KMS-11 (cell line): ENCODE measurements around the gene NUMA1.

Source experiments
- H2AFZ ChIP-seq: fragments of 200-600 bp; sonication (generic); 2 replicates; pipeline ENCODE4 v1.6.1; 2016; ENCODE audit warnings: antibody characterized with exemption, mixed run types, low read depth
- H3K27ac ChIP-seq: fragments of 200-600 bp; sonication (generic); 2 replicates; pipeline ENCODE4 v1.6.1; 2016; ENCODE audit warnings: mild to moderate bottlenecking, mixed run types
- H3K27me3 ChIP-seq: fragments of 200-600 bp; sonication (generic); 2 replicates; pipeline ENCODE4 v1.6.1; 2017; ENCODE audit warnings: mild to moderate bottlenecking, low read depth, mixed run types, moderate library complexity; ENCODE audit not compliant: insufficient read depth
- H3K36me3 ChIP-seq: fragments of 200-600 bp; sonication (generic); 2 replicates; pipeline ENCODE4 v1.6.1; 2017; ENCODE audit warnings: mild to moderate bottlenecking, mixed run types; ENCODE audit not compliant: insufficient read depth
- H3K4me1 ChIP-seq: fragments of 200-600 bp; sonication (generic); 2 replicates; pipeline ENCODE4 v1.6.1; 2016; ENCODE audit warnings: mild to moderate bottlenecking, low read depth, mixed run types; ENCODE audit not compliant: poor library complexity, severe bottlenecking
- H3K4me2 ChIP-seq: fragments of 200-600 bp; sonication (generic); 2 replicates; pipeline ENCODE4 v1.7.0; 2016; ENCODE audit warnings: mild to moderate bottlenecking, mixed run types
- H3K4me3 ChIP-seq: fragments of 200-600 bp; sonication (generic); IDR thresholded peaks from 2 replicates; pipeline ENCODE4 v1.6.1; 2017; ENCODE audit warnings: low read depth, low read length, mixed read lengths; ENCODE audit not compliant: insufficient read depth
- H3K79me2 ChIP-seq: fragments of 200-600 bp; sonication (generic); 2 replicates; pipeline ENCODE4 v1.6.1; 2016; ENCODE audit warnings: low read depth, mixed run types; ENCODE audit not compliant: insufficient read depth
- H3K9ac ChIP-seq: fragments of 200-600 bp; sonication (generic); 2 replicates; pipeline ENCODE4 v1.6.1; 2016; ENCODE audit warnings: mild to moderate bottlenecking, mixed run types
- H4K20me1 ChIP-seq: fragments of 200-600 bp; sonication (generic); 2 replicates; pipeline ENCODE4 v1.6.1; 2016; ENCODE audit warnings: mild to moderate bottlenecking, mixed run types; ENCODE audit not compliant: insufficient read depth
- TF ChIP-seq, protein P1 (sequence below): fragments of 200-600 bp; sonication (generic); conservative IDR thresholded peaks from 2 replicates; pipeline ENCODE4 v1.6.1; 2017; ENCODE audit warnings: low read depth, mild to moderate bottlenecking, antibody characterized with exemption, low read length, moderate library complexity, mixed read lengths

NUMA1 gene

DNA sequence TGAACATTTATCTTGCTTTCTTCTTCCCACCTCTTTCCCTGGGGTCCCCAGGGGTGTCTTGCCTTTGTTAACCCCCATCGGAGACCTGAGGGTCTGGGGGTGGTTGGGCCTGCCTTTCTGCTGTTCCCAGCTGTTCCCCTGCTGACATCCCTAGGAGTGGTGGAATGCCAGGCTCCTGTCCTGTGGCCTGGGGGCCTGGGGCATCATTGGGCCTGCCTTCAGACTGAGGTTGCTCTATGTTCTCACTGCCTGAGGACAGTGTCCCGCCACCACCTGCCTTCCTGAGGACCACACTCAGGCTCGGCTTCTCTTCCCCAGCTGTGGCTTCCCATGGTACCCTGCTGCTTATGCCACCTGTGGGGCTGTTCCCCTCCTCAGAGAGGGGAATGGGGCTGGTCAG, 82.7 kb downstream of the NUMA1 start:
- no peak overlapping the region for H2AFZ ChIP-seq
- no peaks in the 10 kb centered on the region for H3K79me2 ChIP-seq
- no peak overlapping the region for H3K4me3 ChIP-seq
- no peak overlapping the region for H3K9ac ChIP-seq
- H3K4me1 ChIP-seq, result no peaks in the 10 kb centered on the region
- no peaks in the 10 kb centered on the region for H3K36me3 ChIP-seq
- H4K20me1 ChIP-seq, result no peaks in the 10 kb centered on the region
- TF ChIP-seq, protein P1, sequence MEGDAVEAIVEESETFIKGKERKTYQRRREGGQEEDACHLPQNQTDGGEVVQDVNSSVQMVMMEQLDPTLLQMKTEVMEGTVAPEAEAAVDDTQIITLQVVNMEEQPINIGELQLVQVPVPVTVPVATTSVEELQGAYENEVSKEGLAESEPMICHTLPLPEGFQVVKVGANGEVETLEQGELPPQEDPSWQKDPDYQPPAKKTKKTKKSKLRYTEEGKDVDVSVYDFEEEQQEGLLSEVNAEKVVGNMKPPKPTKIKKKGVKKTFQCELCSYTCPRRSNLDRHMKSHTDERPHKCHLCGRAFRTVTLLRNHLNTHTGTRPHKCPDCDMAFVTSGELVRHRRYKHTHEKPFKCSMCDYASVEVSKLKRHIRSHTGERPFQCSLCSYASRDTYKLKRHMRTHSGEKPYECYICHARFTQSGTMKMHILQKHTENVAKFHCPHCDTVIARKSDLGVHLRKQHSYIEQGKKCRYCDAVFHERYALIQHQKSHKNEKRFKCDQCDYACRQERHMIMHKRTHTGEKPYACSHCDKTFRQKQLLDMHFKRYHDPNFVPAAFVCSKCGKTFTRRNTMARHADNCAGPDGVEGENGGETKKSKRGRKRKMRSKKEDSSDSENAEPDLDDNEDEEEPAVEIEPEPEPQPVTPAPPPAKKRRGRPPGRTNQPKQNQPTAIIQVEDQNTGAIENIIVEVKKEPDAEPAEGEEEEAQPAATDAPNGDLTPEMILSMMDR, result no peak
- no peaks in the 10 kb centered on the region for H3K27me3 ChIP-seq
- no peak overlapping the region for H3K4me2 ChIP-seq
- no peak overlapping the region for H3K27ac ChIP-seq

GRCh38 chr11:71996946-71997345, 83.4 kb downstream of the NUMA1 start:
- no peak overlapping the region for H3K27ac ChIP-seq
- TF ChIP-seq, protein P1, result no peak
- no peak overlapping the region for H3K4me3 ChIP-seq
- no peaks in the 10 kb centered on the region for H4K20me1 ChIP-seq
- no peak overlapping the region for H3K9ac ChIP-seq
- no peak overlapping the region for H2AFZ ChIP-seq
- no peak overlapping the region for H3K4me2 ChIP-seq
- H3K79me2 ChIP-seq, result no peaks in the 10 kb centered on the region
- no peaks in the 10 kb centered on the region for H3K27me3 ChIP-seq
- H3K4me1 ChIP-seq, result no peaks in the 10 kb centered on the region
- H3K36me3 ChIP-seq, result no peaks in the 10 kb centered on the region

GRCh38 chr11:71996517-71996916, 83.8 kb downstream of the NUMA1 start:
- H3K27me3 ChIP-seq, result no peaks in the 10 kb centered on the region
- H3K4me1 ChIP-seq, result no peaks in the 10 kb centered on the region
- H3K9ac ChIP-seq, result no peak overlapping the region
- no peaks in the 10 kb centered on the region for H3K79me2 ChIP-seq
- TF ChIP-seq, protein P1, result no peak
- no peak overlapping the region for H3K4me2 ChIP-seq
- no peak overlapping the region for H2AFZ ChIP-seq
- H3K4me3 ChIP-seq, result no peak overlapping the region
- H4K20me1 ChIP-seq, result no peaks in the 10 kb centered on the region
- no peak overlapping the region for H3K27ac ChIP-seq
- no peaks in the 10 kb centered on the region for H3K36me3 ChIP-seq

DNA sequence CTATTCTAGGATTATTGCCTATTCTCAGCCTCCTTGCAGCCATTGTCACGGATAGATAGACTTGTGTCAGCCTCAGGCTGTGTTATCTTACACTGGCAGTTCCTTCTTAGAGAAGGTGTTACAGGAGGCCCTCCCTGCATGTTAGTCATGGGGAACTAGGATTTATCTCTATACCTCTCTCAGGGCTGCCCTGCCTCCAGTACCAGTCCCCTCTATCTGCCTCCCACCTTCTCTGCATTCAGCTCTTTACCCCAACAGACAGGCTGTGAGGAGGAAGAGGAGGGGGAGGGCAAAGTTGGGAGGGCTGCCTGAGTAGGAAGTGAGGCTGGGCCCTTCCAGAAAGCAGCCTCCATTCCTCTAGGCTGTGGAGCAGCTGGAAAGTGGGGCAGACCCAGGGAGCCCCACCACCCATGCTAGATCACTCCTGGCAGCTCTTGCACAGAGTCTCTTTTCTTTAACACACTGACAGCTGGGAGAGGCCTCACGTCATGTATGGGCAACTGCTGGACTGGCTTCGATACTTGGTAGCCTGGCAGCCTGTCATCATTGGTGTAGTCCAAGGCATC, 84.5 kb downstream of the NUMA1 start:
- no peak overlapping the region for H3K27ac ChIP-seq
- no peak overlapping the region for H2AFZ ChIP-seq
- no peaks in the 10 kb centered on the region for H3K27me3 ChIP-seq
- no peaks in the 10 kb centered on the region for H3K79me2 ChIP-seq
- no peaks in the 10 kb centered on the region for H3K36me3 ChIP-seq
- TF ChIP-seq, protein P1, result no peak
- H4K20me1 ChIP-seq, result no peaks in the 10 kb centered on the region
- no peak overlapping the region for H3K9ac ChIP-seq
- H3K4me2 ChIP-seq, result no peak overlapping the region
- no peak overlapping the region for H3K4me3 ChIP-seq
- H3K4me1 ChIP-seq, result no peaks in the 10 kb centered on the region
